GM12878 (cell line): ENCODE measurements around the gene KDM6B. TPM values are rescaled to one million over a fixed set of nuclear protein-coding genes. Genes with fewer than 3 reads are reported as not detected.
A peak's percentile ranks its signal among the peaks of the same experiment; 100 is the strongest.

ENCODE experiments used
- BMI1 ChIP-seq: fragments of 450-650 bp; IDR thresholded peaks from 2 replicates; pipeline ENCODE4 v1.6.1; 2016; ENCODE audit warnings: mild to moderate bottlenecking, moderate library complexity, borderline replicate concordance
- BRCA1 ChIP-seq: IDR thresholded peaks from 2 replicates; pipeline ENCODE4 v1.6.1; 2011; ENCODE audit warnings: low read depth, low read length, improper control_type of control experiment
- CEBPB ChIP-seq, 2 experiments: fragments of 150-350 bp in 1 of 2; IDR thresholded peaks; 2 replicates each; pipeline ENCODE4 v1.6.1; 2012 to 2014; ENCODE audit warnings: low read depth in 2 of 2, low read length in 2 of 2, borderline replicate concordance in 1 of 2, inconsistent platforms in 1 of 2
- CTCF ChIP-seq, 3 experiments: IDR thresholded peaks in 2 of 3; conservative IDR thresholded peaks in 1 of 3; 2 replicates each; pipeline ENCODE4 v1.5.1; 2011; ENCODE audit warnings: low read depth in 3 of 3, low read length in 3 of 3, mild to moderate bottlenecking in 3 of 3, control low read depth in 2 of 3, moderate library complexity in 2 of 3, inconsistent platforms in 1 of 3, mixed read lengths in 1 of 3; ENCODE audit not compliant: control insufficient read depth in 2 of 3, insufficient read depth in 1 of 3; ENCODE audit errors: extremely low read depth in 1 of 3
- EZH2 ChIP-seq: IDR thresholded peaks from 2 replicates; pipeline ENCODE4 v1.6.1; 2012; ENCODE audit warnings: low read depth, mild to moderate bottlenecking, control low read depth, inconsistent platforms, low read length, borderline replicate concordance; ENCODE audit not compliant: control insufficient read depth
- MAX ChIP-seq: IDR thresholded peaks from 2 replicates; pipeline ENCODE4 v1.6.1; 2012; ENCODE audit warnings: low read depth, low read length, improper control_type of control experiment
- MEF2B ChIP-seq: fragments of 450-650 bp; IDR thresholded peaks from 2 replicates; pipeline ENCODE4 v1.6.1; 2018; ENCODE audit warnings: mild to moderate bottlenecking, moderate library complexity; ENCODE audit not compliant: partially characterized antibody, poor library complexity, severe bottlenecking
- NFYB ChIP-seq: IDR thresholded peaks from 2 replicates; pipeline ENCODE4 v1.6.1; 2011; ENCODE audit warnings: low read depth, mild to moderate bottlenecking, low read length, improper control_type of control experiment, moderate library complexity; ENCODE audit not compliant: insufficient read depth
- PRDM15 ChIP-seq: fragments of 450-650 bp; formaldehyde crosslinking; IDR thresholded peaks from 2 replicates; pipeline ENCODE4 v1.4.0; 2020; ENCODE audit warnings: mild to moderate bottlenecking, moderate library complexity
- RAD21 ChIP-seq: IDR thresholded peaks from 2 replicates; pipeline ENCODE4 v1.6.1; 2011; ENCODE audit warnings: mild to moderate bottlenecking, low read depth, low read length, moderate library complexity; ENCODE audit not compliant: insufficient read depth
- SIX5 ChIP-seq: IDR thresholded peaks from 2 replicates; pipeline ENCODE4 v1.6.1; 2011; ENCODE audit warnings: mild to moderate bottlenecking, low read depth, low read length, moderate library complexity; ENCODE audit not compliant: severe bottlenecking
- STAT1 ChIP-seq: fragments of 450-650 bp; conservative IDR thresholded peaks from 2 replicates; pipeline ENCODE4 v1.6.1; 2014; ENCODE audit warnings: antibody characterized with exemption, mild to moderate bottlenecking
- STAT3 ChIP-seq: IDR thresholded peaks from 2 replicates; pipeline ENCODE4 v1.6.1; 2011; ENCODE audit warnings: low read depth, low read length, improper control_type of control experiment
- TARDBP ChIP-seq: IDR thresholded peaks from 2 replicates; pipeline ENCODE4 v1.6.1; 2016; ENCODE audit warnings: borderline replicate concordance
- USF1 ChIP-seq: IDR thresholded peaks from 2 replicates; pipeline ENCODE4 v1.6.1; 2011; ENCODE audit warnings: borderline replicate concordance, low read depth, mild to moderate bottlenecking, moderate library complexity, mixed read lengths, low read length; ENCODE audit not compliant: insufficient read depth; ENCODE audit errors: extremely low read length
- WRNIP1 ChIP-seq: IDR thresholded peaks from 2 replicates; pipeline ENCODE4 v1.6.1; 2011; ENCODE audit warnings: low read depth, low read length, improper control_type of control experiment, borderline replicate concordance
- YBX1 ChIP-seq: fragments of 450-650 bp; IDR thresholded peaks from 2 replicates; pipeline ENCODE4 v1.6.1; 2016; ENCODE audit warnings: antibody characterized with exemption
- ZBTB33 ChIP-seq: fragments of 450-650 bp; IDR thresholded peaks from 2 replicates; pipeline ENCODE4 v1.6.1; 2017; ENCODE audit warnings: mild to moderate bottlenecking
- ZNF217 ChIP-seq: fragments of 450-650 bp; IDR thresholded peaks from 2 replicates; pipeline ENCODE4 v1.6.1; 2017; ENCODE audit warnings: antibody characterized with exemption, mild to moderate bottlenecking
- ZNF24 ChIP-seq: fragments of 450-650 bp; IDR thresholded peaks from 2 replicates; pipeline ENCODE4 v1.6.1; 2017; ENCODE audit warnings: antibody characterized with exemption, mild to moderate bottlenecking
- polyA plus RNA-seq, 11 experiments: library from polyadenylated mRNA; depleted of rRNA in 4 of 11; unstranded in 6 of 11; stranded (reverse) in 5 of 11; fragments of >200 nt; fragmentation: Nextera tagmentation in 4 of 11; fragmentation: Illumina TruSeq in 1 of 11; extraction: Ambion mirVana in 4 of 11; extraction: Trizol in 1 of 11; gene quantifications; 1 replicate in 1 of 11; 2 replicates in 10 of 11; pipeline versions ENCODE4 v1.2.1 to v1.2.3, GENCODE V29; 2011 to 2016; ENCODE audit warnings: inconsistent platforms in 2 of 11, missing spikeins in 2 of 11, low read depth in 1 of 11
- total RNA-seq, 4 experiments: library from RNA; depleted of rRNA in 3 of 4; stranded (reverse); fragments of >200 nt in 3 of 4; fragmentation: Illumina TruSeq in 1 of 4; extraction: Trizol in 1 of 4; gene quantifications; 2 replicates each; pipeline versions ENCODE4 v1.2.1 to v1.2.3, GENCODE V29; 2013 to 2021

Gene KDM6B
- total and polyA plus RNA-seq, 10 of the 15 experiments (the other 5 are each of a cell fraction or from before 2014, with no cell fraction given): 0.05 to 33.5 (median 2.3) TPM

- TF ChIP-seq PRDM15 (CRISPR knock-in tag) (no peak), CEBPB (IDR thresholded peaks at IDR 0.05; ENCODE audit: borderline replicate concordance in 1 of 2, low read depth in 2 of 2, low read length in 2 of 2) (no peak), BMI1 (no peak), TARDBP (no peak), WRNIP1 (no peak), ZBTB33 (no peak), MEF2B (peak; percentile 52), NFYB (no peak), ZNF24 (no peak), SIX5 (no peak), RAD21 (0 out of 2 replicates have a peak, but pooled peaks have one; percentile 11), EZH2 (no peak), YBX1 (no peak), USF1 (no peak), ZNF217 (no peak; the same call in 1 of the 2 replicates), STAT1 (peak; percentile 72; the same call in 1 of the 2 replicates), CTCF (IDR thresholded peaks at IDR 0.05 in 2 of 3, conservative IDR thresholded peaks at IDR 0.05 in 1 of 3; ENCODE audit: control insufficient read depth in 2 of 3, extremely low read depth in 1 of 3, insufficient read depth in 1 of 3, low read depth in 3 of 3, low read length in 3 of 3) (no peak; a peak in 1 of 6 replicates), STAT3 (no peak), MAX (peak; percentile 67), BRCA1 (0 out of 2 replicates have a peak, but pooled peaks have one; percentile 14)
These were observed 8.6 kb downstream of the KDM6B start (continued) for GRCh38 chr17:7842380-7843256.
